Esophagus squamous epithelium (tissue), 5 donors: ENCODE results near the gene YIPF4. TPM values are rescaled to one million over a fixed set of nuclear protein-coding genes. Genes with fewer than 3 reads are reported as not detected.
"Not testable (repeated sequence)": the region's sequence is repeated elsewhere in the genome, so short reads cannot be mapped to it uniquely, and the experiment has no call there.

Experiments
- DNase-seq: peaks from one replicate; lab custom pipeline; 2025; lab: John Stamatoyannopoulos, UW
- H3K27ac ChIP-seq, 4 donors: fragments of 200-600 bp; sonication (generic); one replicate each; pipeline ENCODE4 v1.5.1; 2016 to 2019; ENCODE audit warnings: mild to moderate bottlenecking in 1 of 4
- H3K27me3 ChIP-seq, 4 donors: fragments of 200-600 bp; sonication (generic); 1 replicate in 3 of 4; 2 replicates in 1 of 4; pipeline versions ENCODE4 v1.5.1 to v1.6.0; 2017 to 2021; ENCODE audit warnings: antibody characterized with exemption in 1 of 4
- H3K36me3 ChIP-seq, 3 donors: fragments of 200-600 bp; sonication (generic); one replicate each; pipeline ENCODE4 v1.5.1; 2016 to 2019
- H3K4me1 ChIP-seq, 3 donors: fragments of 200-600 bp; sonication (generic); one replicate each; pipeline ENCODE4 v1.5.1; 2017 to 2019
- H3K4me3 ChIP-seq, 4 donors: fragments of 200-600 bp; sonication (generic); 1 replicate in 3 of 4; 2 replicates in 1 of 4; pipeline ENCODE4 v1.5.1; 2016 to 2019; ENCODE audit warnings: mild to moderate bottlenecking in 2 of 4, moderate library complexity in 1 of 4
- H3K9me3 ChIP-seq, 3 donors: fragments of 200-600 bp; sonication (generic); one replicate each; pipeline ENCODE4 v1.5.1; 2016 to 2019
- POLR2A ChIP-seq, 4 donors: fragments of 450-650 bp; IDR thresholded peaks; one replicate each; pipeline ENCODE4 v1.6.1; 2017; ENCODE audit warnings: antibody characterized with exemption in 4 of 4, mild to moderate bottlenecking in 4 of 4, moderate library complexity in 3 of 4
- WGBS, 2 donors: methylation state at CpG; one replicate each; pipeline ENCODE4 v1.1.5; 2018; 5-methylcytosine and 5-hydroxymethylcytosine counted together
- intact Hi-C: fragments of 100-400 bp; cut with DNase I; formaldehyde crosslinking; loops from one replicate; pipeline ENCODE4 v1.15.0; 2022
- total RNA-seq, 4 donors: library from RNA; depleted of rRNA; stranded (reverse); fragments of >200 nt; gene quantifications; one replicate each; pipeline ENCODE4 v1.1.0, GENCODE V29; 2016
- TF ChIP-seq, protein P1 (sequence below), 6 experiments: fragments of 450-650 bp in 4 of 6; fragments of 200-600 bp in 2 of 6; sonication (generic) in 2 of 6; IDR thresholded peaks; one replicate each; pipeline ENCODE4 v1.5.1; 2016 to 2019; ENCODE audit warnings: antibody characterized with exemption in 6 of 6, mild to moderate bottlenecking in 4 of 6, moderate library complexity in 4 of 6
- donor health status: DM: yes; HTN: yes; CAD: no.

YIPF4 gene
- total RNA-seq, 4 donors from 2014 or later: 11.9 to 34.9 (median 13.7) TPM

DNA sequence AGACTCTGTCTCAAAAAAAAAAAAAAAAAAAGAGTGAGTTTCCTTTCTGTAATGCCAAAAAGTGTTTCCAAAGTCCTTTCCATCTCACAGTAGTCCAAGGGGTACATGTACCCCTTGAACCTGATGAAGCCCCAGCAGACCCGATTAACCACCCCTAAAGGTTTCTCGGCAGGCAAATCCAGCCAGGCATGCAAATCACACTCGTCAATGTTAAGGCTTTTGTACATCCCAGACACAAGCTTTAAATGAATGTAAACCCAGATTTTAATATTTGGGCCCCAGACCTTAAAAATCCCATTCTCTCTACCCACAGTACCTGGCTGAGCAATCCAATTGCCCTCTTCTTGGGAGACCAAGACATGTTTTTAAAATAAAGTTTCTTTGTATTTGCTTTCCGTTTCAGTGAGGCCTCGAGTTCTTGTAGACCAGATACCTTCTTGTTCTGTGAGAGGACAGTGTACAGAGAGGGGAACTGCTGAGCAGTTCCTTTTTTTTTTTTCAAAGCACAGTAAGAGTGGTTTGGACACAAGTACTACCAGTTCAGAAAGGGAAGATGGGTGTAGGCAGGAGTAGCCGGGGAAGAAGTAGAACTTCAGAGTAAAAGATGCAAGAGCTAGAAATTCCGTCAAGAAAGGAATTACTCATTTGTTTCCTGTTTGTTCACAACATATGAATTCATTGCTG lies 13.1 kb upstream of the YIPF4 start, which contains the start of gene NLRC4:
Gene NLRC4 (minus strand): TSS at position 465 of the 684 bp plus-strand sequence. CDS start 8,111 bp downstream, outside the sequence.
- Histone ChIP-seq H3K36me3 (no peaks in the 10 kb centered on the region), H3K27me3 (peaks cover 0 to 7% (median 0%) of the 10 kb centered on the region in 4 donors), H3K4me1 (no peaks in the 10 kb centered on the region), H3K27ac (peak within 1 kb of the TSS in 2 of 4 donors; percentile 1 to 69), H3K9me3 (no peaks in the 10 kb centered on the region), H3K4me3 (peak within 1 kb of the TSS in 1 of 4 donors; percentile 26)
- intact Hi-C loops: no loop called here
- no peak for DNase-seq
- WGBS, 2 donors: 51 to 72% methylated on average over 7 of the region's 7 CpGs
- TF ChIP-seq, protein P1, sequence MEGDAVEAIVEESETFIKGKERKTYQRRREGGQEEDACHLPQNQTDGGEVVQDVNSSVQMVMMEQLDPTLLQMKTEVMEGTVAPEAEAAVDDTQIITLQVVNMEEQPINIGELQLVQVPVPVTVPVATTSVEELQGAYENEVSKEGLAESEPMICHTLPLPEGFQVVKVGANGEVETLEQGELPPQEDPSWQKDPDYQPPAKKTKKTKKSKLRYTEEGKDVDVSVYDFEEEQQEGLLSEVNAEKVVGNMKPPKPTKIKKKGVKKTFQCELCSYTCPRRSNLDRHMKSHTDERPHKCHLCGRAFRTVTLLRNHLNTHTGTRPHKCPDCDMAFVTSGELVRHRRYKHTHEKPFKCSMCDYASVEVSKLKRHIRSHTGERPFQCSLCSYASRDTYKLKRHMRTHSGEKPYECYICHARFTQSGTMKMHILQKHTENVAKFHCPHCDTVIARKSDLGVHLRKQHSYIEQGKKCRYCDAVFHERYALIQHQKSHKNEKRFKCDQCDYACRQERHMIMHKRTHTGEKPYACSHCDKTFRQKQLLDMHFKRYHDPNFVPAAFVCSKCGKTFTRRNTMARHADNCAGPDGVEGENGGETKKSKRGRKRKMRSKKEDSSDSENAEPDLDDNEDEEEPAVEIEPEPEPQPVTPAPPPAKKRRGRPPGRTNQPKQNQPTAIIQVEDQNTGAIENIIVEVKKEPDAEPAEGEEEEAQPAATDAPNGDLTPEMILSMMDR (IDR thresholded peaks at IDR 0.05): no peak
- TF ChIP-seq POLR2A (IDR thresholded peaks at IDR 0.05): no peak

DNA sequence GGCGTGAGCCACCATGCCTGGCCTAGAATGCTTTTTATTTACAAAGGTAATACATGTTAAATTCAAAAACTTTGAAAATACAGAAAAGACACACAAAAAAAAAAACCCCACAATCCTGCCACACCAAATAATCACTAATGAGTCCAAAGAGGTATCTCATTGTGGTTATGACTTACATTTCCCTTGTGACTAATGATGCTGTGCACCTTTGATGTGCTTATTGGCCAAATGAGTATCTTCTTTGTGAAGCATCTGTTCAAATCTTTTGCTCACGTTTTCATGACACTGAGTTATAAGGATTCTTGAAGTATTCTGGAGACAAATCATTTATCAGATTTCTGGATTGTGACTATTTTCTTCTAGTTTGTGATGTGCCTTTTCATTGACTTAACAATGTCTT lies 6.6 kb upstream of the YIPF4 start:
- peaks cover 0 to 17% (median 0%) of the 10 kb centered on the region in 4 donors for H3K27me3 ChIP-seq
- no peaks in the 10 kb centered on the region for H3K4me1 ChIP-seq
- H3K9me3 ChIP-seq: no peaks in the 10 kb centered on the region
- WGBS, 2 donors: 67 to 75% methylated on average over 2 of the region's 2 CpGs
- TF ChIP-seq, protein P1 (IDR thresholded peaks at IDR 0.05): no peak
- TF ChIP-seq POLR2A (IDR thresholded peaks at IDR 0.05): no peak
- DNase-seq: no peak
- H3K27ac ChIP-seq: no peak overlapping the region
- no peak overlapping the region for H3K4me3 ChIP-seq
- H3K36me3 ChIP-seq: no peaks in the 10 kb centered on the region
- intact Hi-C loops: no loop called here

DNA sequence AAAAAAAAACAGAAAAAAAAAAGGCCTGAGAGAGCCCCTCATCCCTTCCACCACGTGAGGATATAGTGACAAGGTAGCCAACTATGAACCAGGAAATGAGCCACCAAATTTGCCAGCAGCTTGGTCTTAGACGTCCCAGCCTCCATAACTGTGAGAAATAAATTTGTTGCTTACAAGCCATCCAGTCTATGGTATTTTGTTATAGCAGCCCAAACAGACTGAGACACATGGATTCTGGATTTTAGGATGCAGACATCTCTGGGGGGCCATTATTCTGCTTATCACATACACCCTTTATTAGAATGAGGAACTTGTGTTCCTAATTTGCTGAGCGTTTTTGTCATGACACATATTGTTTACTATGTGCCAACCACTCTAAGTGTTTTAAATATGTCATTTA lies 5.4 kb upstream of the YIPF4 start:
- Histone ChIP-seq H3K4me1 (peaks cover 0 to 4% (median 0%) of the 10 kb centered on the region in 3 donors), H3K9me3 (no peaks in the 10 kb centered on the region), H3K27me3 (peaks cover 0 to 17% (median 0%) of the 10 kb centered on the region in 4 donors), H3K4me3 (no peak overlapping the region), H3K36me3 (no peaks in the 10 kb centered on the region), H3K27ac (no peak overlapping the region)
- DNase-seq: no peak
- intact Hi-C loops: no loop called here
- TF ChIP-seq, protein P1 (IDR thresholded peaks at IDR 0.05): no peak
- TF ChIP-seq POLR2A (IDR thresholded peaks at IDR 0.05): no peak
- WGBS, 2 donors: 43 to 63% methylated on average over 3 of the region's 3 CpGs

DNA sequence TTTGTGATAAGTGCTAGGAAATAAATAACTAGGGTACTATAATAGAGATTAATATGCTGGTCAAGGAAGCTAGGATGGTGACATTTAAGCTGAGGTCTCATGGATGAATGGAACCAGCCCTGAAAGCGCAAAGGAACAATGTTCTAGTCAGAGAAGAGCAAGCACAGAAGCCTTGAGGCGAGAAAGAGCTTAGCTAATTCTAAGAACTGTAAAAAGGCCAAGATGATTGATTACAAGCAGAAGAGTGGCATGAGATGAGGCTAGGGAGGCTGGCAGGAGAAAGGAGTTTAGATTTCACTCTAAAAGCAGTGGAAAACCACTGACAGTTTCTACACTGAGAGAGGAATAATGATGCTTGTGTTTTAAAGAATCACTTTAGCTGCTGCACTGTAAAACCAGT lies 3.4 kb upstream of the YIPF4 start:
- H3K4me3 ChIP-seq: no peak overlapping the region
- no peaks in the 10 kb centered on the region for H3K36me3 ChIP-seq
- peaks cover 0 to 13% (median 0%) of the 10 kb centered on the region in 4 donors for H3K27me3 ChIP-seq
- WGBS, 2 donors: 60 to 70% methylated on average over 2 of the region's 2 CpGs
- intact Hi-C loops: no loop called here
- no peak overlapping the region for H3K27ac ChIP-seq
- H3K4me1 ChIP-seq: peaks cover 0 to 17% (median 5%) of the 10 kb centered on the region in 3 donors
- H3K9me3 ChIP-seq: no peaks in the 10 kb centered on the region
- no peak for DNase-seq
- TF ChIP-seq POLR2A (IDR thresholded peaks at IDR 0.05): no peak
- TF ChIP-seq, protein P1 (IDR thresholded peaks at IDR 0.05): no peak

DNA sequence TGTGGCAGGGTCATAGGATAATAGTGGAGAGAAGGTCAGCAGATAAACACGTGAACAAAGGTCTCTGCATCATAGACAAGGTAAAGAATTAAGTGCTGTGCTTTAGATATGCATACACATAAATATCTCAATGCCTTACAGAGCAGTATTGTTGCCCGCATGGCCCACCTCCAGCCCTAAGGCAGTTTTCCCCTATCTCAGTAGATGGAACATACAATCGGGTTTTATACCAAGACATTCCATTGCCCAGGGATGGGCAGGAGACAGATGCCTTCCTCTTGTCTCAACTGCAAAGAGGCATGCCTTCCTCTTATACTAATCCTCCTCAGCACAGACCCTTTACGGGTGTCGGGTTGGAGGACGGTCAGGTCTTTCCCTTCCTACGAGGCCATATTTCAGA lies 1.9 kb upstream of the YIPF4 start:
- H3K27me3 ChIP-seq, H3K36me3 ChIP-seq, H3K27ac ChIP-seq, intact Hi-C loops, H3K4me3 ChIP-seq, DNase-seq, H3K9me3 ChIP-seq: not testable (repeated sequence)
- WGBS, 2 donors: 84 to 88% methylated on average over 3 to 7 of the region's 7 CpGs
- peaks cover 0 to 32% (median 11%) of the 10 kb centered on the region in 3 donors for H3K4me1 ChIP-seq
